ENCODE measurements around the gene ARHGEF6. TPM values are rescaled to one million over a fixed set of nuclear protein-coding genes. Genes with fewer than 3 reads are reported as not detected.

The ARHGEF6 gene, protein sequence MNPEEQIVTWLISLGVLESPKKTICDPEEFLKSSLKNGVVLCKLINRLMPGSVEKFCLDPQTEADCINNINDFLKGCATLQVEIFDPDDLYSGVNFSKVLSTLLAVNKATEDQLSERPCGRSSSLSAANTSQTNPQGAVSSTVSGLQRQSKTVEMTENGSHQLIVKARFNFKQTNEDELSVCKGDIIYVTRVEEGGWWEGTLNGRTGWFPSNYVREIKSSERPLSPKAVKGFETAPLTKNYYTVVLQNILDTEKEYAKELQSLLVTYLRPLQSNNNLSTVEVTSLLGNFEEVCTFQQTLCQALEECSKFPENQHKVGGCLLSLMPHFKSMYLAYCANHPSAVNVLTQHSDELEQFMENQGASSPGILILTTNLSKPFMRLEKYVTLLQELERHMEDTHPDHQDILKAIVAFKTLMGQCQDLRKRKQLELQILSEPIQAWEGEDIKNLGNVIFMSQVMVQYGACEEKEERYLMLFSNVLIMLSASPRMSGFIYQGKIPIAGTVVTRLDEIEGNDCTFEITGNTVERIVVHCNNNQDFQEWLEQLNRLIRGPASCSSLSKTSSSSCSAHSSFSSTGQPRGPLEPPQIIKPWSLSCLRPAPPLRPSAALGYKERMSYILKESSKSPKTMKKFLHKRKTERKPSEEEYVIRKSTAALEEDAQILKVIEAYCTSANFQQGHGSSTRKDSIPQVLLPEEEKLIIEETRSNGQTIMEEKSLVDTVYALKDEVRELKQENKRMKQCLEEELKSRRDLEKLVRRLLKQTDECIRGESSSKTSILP
- total RNA-seq: 100 to 1,000 TPM in 1 of 3 donors, 10 to 100 TPM in 2; 43.6 to 120 (median 55.8) TPM

DNA sequence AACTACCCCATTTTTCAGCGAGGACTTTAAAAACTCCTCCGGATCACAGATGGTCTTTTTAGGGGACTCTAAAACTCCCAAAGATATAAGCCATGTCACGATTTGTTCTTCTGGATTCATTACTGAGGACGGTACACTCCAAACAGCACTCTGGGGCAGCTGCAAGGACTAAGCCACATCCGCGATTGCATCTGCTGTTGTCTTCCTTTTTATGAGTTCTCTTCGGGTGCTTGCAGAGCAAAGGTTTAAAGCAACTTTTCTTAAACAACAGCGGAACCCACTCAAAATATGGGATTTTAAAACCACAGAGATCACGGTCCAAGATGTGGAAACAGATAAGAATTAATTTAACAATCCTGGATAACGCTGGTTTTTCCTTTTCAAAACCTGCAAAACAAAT is at the start of gene ARHGEF6:
TSS of gene ARHGEF6 (minus strand) at position 170 of the 400 bp plus-strand sequence. CDS start at position 120, 50 bp downstream.
- intact Hi-C loops (cut with DNase I; ENCODE audit: low total_unique reads): no loop called here
- Histone ChIP-seq H3K36me3 (no peaks in the 10 kb centered on the region), H3K4me1 (no peaks in the 10 kb centered on the region), H3K4me3 (peak within 1 kb of the TSS; percentile 20 to 55 (median 31)), H3K27me3 (no peaks in the 10 kb centered on the region), H3K27ac (peak within 1 kb of the TSS; percentile 41 to 79), H3K9me3 (no peaks in the 10 kb centered on the region)
- no peak for DNase-seq (ENCODE audit: low spot score in 2 of 2)
- TF ChIP-seq POLR2AphosphoS5 (IDR thresholded peaks at IDR 0.05): no peak
- no peak for TF ChIP-seq POLR2A (IDR thresholded peaks at IDR 0.05)
- TF ChIP-seq, protein P1, sequence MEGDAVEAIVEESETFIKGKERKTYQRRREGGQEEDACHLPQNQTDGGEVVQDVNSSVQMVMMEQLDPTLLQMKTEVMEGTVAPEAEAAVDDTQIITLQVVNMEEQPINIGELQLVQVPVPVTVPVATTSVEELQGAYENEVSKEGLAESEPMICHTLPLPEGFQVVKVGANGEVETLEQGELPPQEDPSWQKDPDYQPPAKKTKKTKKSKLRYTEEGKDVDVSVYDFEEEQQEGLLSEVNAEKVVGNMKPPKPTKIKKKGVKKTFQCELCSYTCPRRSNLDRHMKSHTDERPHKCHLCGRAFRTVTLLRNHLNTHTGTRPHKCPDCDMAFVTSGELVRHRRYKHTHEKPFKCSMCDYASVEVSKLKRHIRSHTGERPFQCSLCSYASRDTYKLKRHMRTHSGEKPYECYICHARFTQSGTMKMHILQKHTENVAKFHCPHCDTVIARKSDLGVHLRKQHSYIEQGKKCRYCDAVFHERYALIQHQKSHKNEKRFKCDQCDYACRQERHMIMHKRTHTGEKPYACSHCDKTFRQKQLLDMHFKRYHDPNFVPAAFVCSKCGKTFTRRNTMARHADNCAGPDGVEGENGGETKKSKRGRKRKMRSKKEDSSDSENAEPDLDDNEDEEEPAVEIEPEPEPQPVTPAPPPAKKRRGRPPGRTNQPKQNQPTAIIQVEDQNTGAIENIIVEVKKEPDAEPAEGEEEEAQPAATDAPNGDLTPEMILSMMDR (IDR thresholded peaks at IDR 0.05): no peak

DNA sequence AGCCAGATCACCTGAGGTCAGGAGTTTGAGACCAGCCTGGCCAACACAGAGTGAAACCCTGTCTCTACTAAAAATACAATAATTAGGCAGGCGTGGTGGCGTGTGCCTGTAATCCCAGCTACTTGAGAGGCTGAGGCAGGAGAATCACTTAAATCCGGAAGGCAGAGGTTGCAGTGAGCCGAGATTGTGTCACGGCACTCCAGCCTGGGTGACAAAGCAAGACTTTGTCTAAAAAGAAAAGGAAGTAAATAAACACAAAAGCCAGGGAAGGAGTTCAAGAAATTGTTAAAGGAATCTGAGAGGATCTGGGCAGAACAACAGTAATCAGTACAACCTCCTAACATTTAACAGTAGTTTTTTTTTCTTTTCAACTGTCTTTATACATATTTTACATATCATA is 48.7 kb upstream of the ARHGEF6 start:
- Histone ChIP-seq H3K27ac (no peak overlapping the region), H3K36me3 (no peaks in the 10 kb centered on the region), H3K9me3 (no peaks in the 10 kb centered on the region), H3K4me3 (no peak overlapping the region), H3K27me3 (no peaks in the 10 kb centered on the region), H3K4me1 (no peaks in the 10 kb centered on the region)
- DNase-seq (ENCODE audit: low spot score in 2 of 2): no peak
- TF ChIP-seq, protein P1 (IDR thresholded peaks at IDR 0.05): no peak
- no peak for TF ChIP-seq POLR2AphosphoS5 (IDR thresholded peaks at IDR 0.05)
- TF ChIP-seq POLR2A (IDR thresholded peaks at IDR 0.05): no peak
- intact Hi-C loops (cut with DNase I; ENCODE audit: low total_unique reads): no loop called here

DNA sequence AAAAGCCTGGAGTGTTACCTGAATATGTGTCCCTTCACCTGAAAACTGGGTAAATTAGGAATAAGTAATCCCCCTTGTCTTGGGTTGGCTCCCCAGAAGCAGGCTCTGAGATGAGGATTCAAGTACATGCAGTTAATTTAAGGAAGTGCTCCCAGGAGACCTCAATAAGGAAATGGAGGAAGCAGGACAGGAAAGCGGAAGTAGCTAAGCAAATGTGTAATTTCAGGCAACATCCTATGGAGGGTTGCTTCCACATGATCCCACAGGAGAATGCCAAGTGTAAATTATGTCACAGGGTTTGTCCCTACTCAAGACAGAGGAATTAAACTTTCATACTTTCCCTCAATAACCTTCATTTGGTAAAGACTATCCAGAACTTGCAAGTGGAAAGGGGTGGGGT is 48.1 kb upstream of the ARHGEF6 start:
- TF ChIP-seq POLR2AphosphoS5 (IDR thresholded peaks at IDR 0.05) (no peak), POLR2A (IDR thresholded peaks at IDR 0.05) (no peak)
- TF ChIP-seq, protein P1 (IDR thresholded peaks at IDR 0.05): no peak
- H3K27me3 ChIP-seq: no peaks in the 10 kb centered on the region
- no peak for DNase-seq (ENCODE audit: low spot score in 2 of 2)
- intact Hi-C loops (cut with DNase I; ENCODE audit: low total_unique reads): no loop called here
- H3K4me1 ChIP-seq: no peaks in the 10 kb centered on the region
- no peak overlapping the region for H3K27ac ChIP-seq
- no peaks in the 10 kb centered on the region for H3K9me3 ChIP-seq
- H3K4me3 ChIP-seq: no peak overlapping the region
- no peaks in the 10 kb centered on the region for H3K36me3 ChIP-seq

DNA sequence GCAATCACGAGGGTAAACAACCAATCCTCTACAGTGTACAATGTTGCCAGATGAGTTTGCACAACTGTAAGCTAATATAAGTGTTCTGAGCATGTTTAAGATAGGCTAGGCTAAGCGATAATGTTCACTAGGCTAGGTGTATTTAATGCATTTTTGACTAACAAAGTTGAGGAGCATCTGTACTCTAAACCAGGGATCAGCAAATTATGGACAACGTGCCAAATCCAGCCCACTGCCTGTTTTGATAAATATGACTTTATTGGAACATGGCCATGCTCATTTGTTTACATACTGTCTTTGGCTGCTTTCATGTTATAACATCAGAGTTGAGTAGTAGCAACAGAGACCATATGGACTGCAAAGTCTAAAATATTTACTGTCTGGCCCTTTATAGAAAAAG is 46.3 kb upstream of the ARHGEF6 start:
- Histone ChIP-seq H3K36me3 (no peaks in the 10 kb centered on the region), H3K4me1 (no peaks in the 10 kb centered on the region), H3K4me3 (no peak overlapping the region), H3K27me3 (peaks cover 0 to 8% of the 10 kb centered on the region in 2 donors), H3K9me3 (no peaks in the 10 kb centered on the region), H3K27ac (no peak overlapping the region)
- TF ChIP-seq POLR2AphosphoS5 (IDR thresholded peaks at IDR 0.05) (no peak), POLR2A (IDR thresholded peaks at IDR 0.05) (no peak)
- TF ChIP-seq, protein P1 (IDR thresholded peaks at IDR 0.05): no peak
- no peak for DNase-seq (ENCODE audit: low spot score in 2 of 2)
- intact Hi-C loops (cut with DNase I; ENCODE audit: low total_unique reads): no loop called here

DNA sequence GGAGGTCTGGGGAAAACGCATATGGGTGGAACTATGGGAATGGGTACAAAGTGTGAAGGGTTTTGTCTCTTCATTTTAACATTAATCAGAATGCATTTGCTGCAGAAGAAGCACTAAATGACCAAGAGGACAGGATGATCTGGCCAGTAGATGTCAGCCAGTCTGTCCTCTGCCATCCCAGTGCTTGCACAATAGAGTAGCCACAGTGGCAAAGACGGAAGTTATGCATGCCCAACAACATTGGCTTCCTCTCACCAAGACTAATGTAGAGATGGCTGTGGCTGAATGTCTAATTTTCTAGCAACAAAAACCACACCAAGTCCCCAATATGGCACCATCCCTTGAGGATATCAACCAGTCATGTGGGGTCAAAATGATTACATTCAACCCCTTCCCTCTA is 45.0 kb upstream of the ARHGEF6 start:
- H3K36me3 ChIP-seq: no peaks in the 10 kb centered on the region
- H3K4me3 ChIP-seq: no peak overlapping the region
- no peak overlapping the region for H3K27ac ChIP-seq
- peaks cover 0 to 14% of the 10 kb centered on the region in 2 donors for H3K27me3 ChIP-seq
- H3K9me3 ChIP-seq: no peaks in the 10 kb centered on the region
- H3K4me1 ChIP-seq: no peaks in the 10 kb centered on the region
- TF ChIP-seq POLR2A (IDR thresholded peaks at IDR 0.05) (no peak), POLR2AphosphoS5 (IDR thresholded peaks at IDR 0.05) (no peak)
- TF ChIP-seq, protein P1 (IDR thresholded peaks at IDR 0.05): no peak
- intact Hi-C loops (cut with DNase I; ENCODE audit: low total_unique reads): no loop called here
- DNase-seq (ENCODE audit: low spot score in 2 of 2): no peak

All from breast epithelium (tissue), 4 donors.